ENCODE measurements around the gene ADAM33.

DNA sequence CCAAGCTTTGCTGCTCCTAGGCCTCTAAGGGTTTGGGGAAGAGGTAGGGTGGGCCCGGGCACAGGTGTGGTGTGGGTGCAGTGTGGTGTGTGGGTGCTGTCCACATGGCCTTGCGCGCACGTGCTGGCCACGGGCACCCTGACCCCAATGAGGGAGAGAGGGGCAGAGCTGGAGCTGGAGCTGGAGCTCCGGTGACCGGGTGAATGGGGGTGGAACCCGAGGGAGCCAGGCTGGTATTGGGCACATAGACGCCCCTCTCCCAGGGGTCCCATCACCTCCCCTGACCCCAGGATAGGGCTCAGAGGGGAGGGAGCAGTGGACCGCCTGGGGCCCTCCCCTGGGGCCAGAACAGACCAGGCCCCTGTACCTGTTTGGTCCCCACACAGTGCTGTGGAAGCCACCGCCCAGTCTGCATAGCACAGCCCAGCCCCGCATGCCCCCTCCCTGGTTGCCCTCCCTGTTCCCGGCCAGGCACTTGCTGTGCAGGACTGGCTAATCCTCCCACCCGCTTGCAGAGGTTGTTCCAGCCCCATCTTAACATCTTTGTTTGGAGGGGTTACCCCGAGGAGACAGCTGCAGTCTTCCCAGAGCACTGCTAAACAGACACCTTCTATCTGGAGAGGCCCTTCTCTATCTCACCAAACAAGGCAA is 984 bp downstream of the ADAM33 start:
- TF ChIP-seq HMGXB4 (CRISPR knock-in tag; IDR thresholded peaks at IDR 0.05; ENCODE audit: borderline replicate concordance) (no peak), CTCF (IDR thresholded peaks at IDR 0.05) (no peak), EHMT2 (IDR thresholded peaks at IDR 0.05; ENCODE audit: low read depth) (no peak), RFX5 (IDR thresholded peaks at IDR 0.05) (no peak), POLR2A (IDR thresholded peaks at IDR 0.05; ENCODE audit: low read length) (no peak), BHLHE40 (IDR thresholded peaks at IDR 0.05; ENCODE audit: low read depth, low read length) (no peak), EP300 (IDR thresholded peaks at IDR 0.05) (no peak)

All from A549 (cell line).